Epithelial cell of esophagus (primary cell): Measurements from ENCODE around the gene GSTA4.
"Not testable (repeated sequence)": the region's sequence is repeated elsewhere in the genome, so short reads cannot be mapped to it uniquely, and the experiment has no call there.

Experiments used
- DNase-seq: peaks from one replicate; pipeline ENCODE4 v3.0.0; 2010; ENCODE audit warnings: low read depth
- H3K4me3 ChIP-seq: 2 replicates; pipeline ENCODE4 v1.5.1; 2011; ENCODE audit warnings: mild to moderate bottlenecking, low read length, control low read depth
- CTCF ChIP-seq: IDR thresholded peaks from 2 replicates; pipeline ENCODE4 v1.5.1; 2011; ENCODE audit warnings: low read depth, mild to moderate bottlenecking, low read length, control low read depth, inconsistent platforms; ENCODE audit not compliant: insufficient read depth; ENCODE audit errors: missing control alignments

The GSTA4 gene

GRCh38 chr6:52964318-52964717 lies 30.8 kb downstream of the GSTA4 start:
- H3K4me3 ChIP-seq = no peak overlapping the region
- DNase-seq = no peak
- no peak for TF ChIP-seq CTCF

GRCh38 chr6:52962701-52963100 lies 32.4 kb downstream of the GSTA4 start:
- H3K4me3 ChIP-seq = no peak overlapping the region
- no peak for DNase-seq
- no peak for TF ChIP-seq CTCF

GRCh38 chr6:52961022-52961421 lies 34.1 kb downstream of the GSTA4 start:
- H3K4me3 ChIP-seq, DNase-seq: not testable (repeated sequence)

- not testable (repeated sequence) for H3K4me3 ChIP-seq, DNase-seq
Measured at GRCh38 chr6:52960211-52960610, 34.9 kb downstream of the GSTA4 start.

- no peak for DNase-seq
- H3K4me3 ChIP-seq = no peak overlapping the region
- TF ChIP-seq CTCF = no peak
Measured at GRCh38 chr6:52958546-52959255, 36.4 kb downstream of the GSTA4 start.

- no peak for TF ChIP-seq CTCF
- no peak overlapping the region for H3K4me3 ChIP-seq
- DNase-seq = no peak
Measured at GRCh38 chr6:52955871-52956270, 39.2 kb downstream of the GSTA4 start.

GRCh38 chr6:52953911-52954839 lies 40.9 kb downstream of the GSTA4 start:
- no peak for DNase-seq
- H3K4me3 ChIP-seq = no peak overlapping the region
- TF ChIP-seq CTCF = no peak

GRCh38 chr6:52946306-52946705 lies 48.8 kb downstream of the GSTA4 start:
- no peak for TF ChIP-seq CTCF
- no peak for DNase-seq
- no peak overlapping the region for H3K4me3 ChIP-seq

- DNase-seq = not testable (repeated sequence)
Measured at GRCh38 chr6:52942821-52943220, 52.3 kb downstream of the GSTA4 start.

More at GRCh38 chr6:52942821-52943220, 52.3 kb downstream of the GSTA4 start:
- H3K4me3 ChIP-seq = not testable (repeated sequence)
